AG08396 (cell line): ENCODE measurements around the gene MPP1.
"Not testable (repeated sequence)": the region's sequence is repeated elsewhere in the genome, so short reads cannot be mapped to it uniquely, and the experiment has no call there.

Source experiments
- DNase-seq: peaks from one replicate; pipeline ENCODE4 v3.0.0; 2012; ENCODE audit warnings: low spot score, mixed read lengths

Gene MPP1

DNA sequence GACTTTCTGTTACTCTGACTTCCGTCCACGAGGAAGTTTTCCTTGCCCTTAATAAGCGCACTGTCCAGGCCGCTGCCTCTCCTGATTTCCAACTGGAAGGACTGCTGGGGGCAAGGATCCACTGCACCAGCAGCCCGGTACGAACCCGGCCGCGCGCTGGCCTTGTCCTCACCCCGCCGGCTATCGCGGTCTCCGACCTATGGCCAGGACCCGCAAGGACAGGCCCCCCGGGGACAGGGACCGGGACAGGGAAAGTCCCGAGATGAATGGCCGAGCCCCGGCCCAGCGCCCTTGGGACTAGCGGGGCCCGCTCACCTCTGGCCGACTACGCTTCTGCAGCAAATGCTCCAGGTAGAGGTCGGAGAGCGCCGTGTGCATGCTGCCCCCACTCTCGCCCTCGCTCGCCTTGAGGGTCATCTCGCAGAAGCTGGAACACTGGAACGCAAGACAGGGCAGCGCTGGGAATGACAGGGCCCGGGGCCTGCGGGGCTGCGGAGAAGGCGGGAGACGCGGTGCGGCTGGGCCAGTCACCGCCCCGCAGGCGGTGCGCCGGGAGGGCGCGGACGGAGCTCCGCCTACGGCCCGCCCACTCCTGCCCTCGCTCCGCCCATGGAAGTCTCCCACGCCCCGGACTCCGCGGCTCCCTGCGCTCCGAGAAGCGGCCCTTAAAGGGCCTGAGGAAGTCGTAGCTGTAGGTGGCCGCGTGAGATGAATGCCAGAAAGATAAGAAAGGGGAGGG is at the start of gene MPP1:
TSS of gene MPP1 (minus strand) at position 529 of the 739 bp plus-strand sequence. CDS start at position 417, 112 bp downstream.
- peak; percentile 88 for DNase-seq

DNA sequence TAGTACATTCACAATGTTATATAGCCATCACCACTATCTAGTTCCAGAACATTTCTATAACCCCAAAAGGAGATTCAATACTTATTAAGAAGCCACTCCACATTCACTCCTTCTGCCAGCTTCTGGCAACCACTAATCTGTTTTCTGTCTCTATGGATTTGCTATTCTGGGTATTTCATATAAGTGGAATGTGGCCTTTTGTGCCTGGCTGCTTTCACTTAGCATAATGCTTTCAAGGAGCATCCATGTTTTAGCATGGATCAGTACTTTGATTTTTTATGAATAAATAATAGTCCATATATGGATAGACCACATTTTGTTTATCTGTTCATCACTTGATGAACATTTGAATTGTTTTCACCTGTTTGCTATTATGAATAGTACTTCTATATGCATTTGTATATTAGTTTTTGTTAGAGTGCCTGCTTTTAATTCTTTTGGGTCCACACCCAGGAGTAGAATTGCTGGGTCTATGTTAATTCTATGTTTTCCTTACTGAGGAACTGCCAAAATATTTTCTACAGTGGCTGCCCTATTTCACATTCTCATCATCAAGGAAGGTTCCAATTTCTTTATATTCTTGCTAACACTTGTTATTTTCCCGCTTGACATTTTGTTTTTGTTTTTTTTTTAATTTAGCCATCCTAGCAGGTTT is 45.8 kb upstream of the MPP1 start:
- no peak for DNase-seq

DNA sequence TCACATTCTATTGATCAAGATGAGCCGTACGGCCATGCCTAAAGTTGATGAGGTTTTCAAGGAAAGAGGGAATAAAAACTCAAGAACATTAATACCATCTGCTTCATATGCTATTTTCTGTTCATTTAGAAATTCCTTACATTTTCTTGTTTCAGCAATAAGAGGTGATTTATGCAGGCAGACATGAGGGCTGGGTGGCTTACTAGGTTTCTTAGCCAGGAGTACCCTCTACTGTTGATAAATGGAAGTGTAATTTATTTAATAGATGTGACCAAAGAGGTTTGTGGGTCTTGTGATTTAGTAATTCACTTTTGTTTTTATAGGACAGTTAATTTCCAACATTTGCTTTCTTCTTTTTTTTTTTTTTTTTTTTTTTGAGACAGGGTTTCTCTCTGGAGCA is 35.6 kb upstream of the MPP1 start:
- DNase-seq, result peak; percentile 39

DNA sequence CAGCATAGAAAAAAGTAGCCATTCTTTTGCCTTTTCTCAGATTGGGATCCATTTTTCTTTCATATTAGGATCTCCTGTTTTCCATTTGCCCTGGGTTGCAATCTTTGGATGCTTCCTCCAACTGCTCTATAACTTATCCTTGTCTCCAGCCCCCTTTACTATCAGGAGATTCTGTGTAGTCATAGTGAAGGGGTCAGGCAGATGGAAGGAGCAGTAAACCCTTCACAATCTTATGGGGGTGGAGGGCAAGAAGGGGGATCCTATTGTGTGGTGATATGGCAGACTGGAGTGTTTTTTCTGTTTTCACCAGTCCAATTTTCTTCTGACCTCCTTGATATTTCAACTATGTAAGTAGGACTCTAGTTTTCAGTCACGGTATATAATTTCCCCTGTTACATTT is 30.9 kb upstream of the MPP1 start:
- no peak for DNase-seq

DNA sequence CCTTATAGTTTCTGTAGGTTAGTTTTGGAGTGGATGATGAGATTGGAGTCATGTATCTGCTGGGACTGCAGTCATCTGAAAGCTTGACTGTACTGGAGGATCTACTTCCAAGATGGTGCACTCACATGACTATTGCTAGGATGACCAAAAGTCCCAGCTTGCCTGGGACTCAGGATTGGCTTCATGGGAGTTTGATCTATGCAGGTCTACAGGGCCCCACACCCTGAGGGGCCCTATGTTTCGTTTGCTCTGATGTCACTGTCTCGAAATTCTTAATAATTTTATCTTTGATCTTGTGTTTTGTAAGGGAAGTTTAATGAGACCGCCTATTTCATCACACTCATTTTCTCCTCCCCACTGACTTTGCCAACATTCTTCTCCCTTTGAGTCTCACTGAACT is 29.3 kb upstream of the MPP1 start, which contains the start of gene SMIM9:
TSS of gene SMIM9 (minus strand) at position 101 of the 400 bp plus-strand sequence. CDS start 3,806 bp downstream, outside the sequence.
- DNase-seq, result no peak

DNA sequence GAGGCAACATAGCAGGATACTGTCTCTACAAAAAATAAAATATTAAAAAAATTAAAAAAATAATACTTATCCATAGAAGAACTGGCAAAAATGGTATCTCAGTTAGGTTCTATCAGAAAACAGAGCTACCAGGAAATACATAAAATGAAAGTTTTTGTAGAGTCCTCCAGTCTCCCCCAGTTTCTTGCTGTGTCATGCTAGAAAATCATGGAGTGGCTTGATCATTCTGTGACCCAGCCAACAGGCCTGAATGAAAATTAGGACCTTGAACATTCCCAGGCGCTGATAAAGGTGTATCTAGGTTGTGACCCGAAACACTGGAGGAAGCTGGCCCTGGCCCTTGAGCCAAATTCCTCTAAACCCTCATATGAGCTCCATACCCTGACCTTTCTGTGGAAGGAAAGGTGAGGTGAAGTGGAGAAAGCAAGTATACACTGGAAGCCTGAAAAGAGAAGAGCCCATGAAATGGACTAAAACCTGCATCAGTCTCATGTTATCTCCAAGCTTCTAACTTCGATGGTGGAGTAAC is 28.5 kb upstream of the MPP1 start:
- DNase-seq, result no peak

DNA sequence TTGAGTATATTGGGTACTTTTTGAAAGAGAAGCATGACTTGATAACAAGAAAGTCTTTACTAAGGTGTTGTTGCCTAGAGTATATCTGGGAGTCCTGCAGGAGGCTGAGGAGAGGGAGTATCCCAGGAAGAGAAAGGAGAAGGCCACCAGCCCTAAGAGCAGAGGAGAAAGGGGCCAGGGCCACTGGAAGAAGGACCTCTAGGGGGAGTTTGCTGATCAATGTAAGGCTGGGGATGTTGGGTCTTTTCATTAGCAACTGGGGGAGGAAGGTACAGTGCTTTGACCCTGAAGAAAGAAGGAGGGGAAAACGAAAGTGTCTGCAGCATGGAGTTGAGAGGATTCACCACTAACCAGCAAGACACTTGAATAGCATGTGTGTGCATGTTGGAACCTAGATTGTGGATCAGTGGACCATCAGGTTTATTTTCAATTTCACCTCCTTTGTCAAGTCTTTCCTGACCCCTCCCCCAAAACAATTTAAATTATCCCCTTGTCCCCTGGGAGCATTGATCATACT is 24.7 kb upstream of the MPP1 start:
- no peak for DNase-seq

DNA sequence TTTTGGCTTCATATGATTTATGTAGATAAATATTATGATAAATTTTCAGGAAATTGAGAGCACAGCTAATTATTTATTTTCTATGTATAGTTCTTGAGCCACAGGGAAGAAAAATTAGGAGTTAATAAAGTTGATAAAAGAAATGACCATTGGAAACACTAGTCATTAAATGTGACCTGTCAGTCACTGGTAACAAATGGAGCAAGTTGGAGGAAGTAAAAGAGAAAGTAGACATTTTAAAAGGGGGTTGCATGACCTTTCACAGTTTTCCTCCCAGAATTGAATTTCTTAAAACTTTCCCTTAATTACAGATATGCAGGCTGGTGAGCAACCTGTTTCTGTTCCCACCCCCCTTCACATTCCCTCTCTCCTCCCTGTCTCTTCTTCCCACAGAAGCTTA is 23.8 kb upstream of the MPP1 start:
- DNase-seq, result no peak

DNA sequence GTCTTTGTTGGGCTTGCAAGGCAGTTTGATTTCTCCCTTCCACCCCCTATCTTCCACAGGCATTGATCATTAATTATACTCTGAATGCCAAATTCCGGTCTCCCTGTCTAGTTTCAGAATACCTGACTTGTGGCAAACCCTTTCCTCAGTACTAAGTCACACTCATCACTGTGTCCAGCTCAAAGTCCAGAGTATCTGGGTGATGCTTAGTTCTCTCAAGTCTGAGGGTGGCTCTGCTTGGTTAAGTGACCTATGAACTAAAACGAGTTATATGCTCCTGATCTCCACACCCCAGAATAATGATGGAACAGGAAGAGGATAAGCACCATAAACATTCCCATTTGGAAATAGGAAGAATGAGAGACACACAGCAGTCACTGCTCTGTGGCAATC is 22.7 kb upstream of the MPP1 start:
- no peak for DNase-seq

DNA sequence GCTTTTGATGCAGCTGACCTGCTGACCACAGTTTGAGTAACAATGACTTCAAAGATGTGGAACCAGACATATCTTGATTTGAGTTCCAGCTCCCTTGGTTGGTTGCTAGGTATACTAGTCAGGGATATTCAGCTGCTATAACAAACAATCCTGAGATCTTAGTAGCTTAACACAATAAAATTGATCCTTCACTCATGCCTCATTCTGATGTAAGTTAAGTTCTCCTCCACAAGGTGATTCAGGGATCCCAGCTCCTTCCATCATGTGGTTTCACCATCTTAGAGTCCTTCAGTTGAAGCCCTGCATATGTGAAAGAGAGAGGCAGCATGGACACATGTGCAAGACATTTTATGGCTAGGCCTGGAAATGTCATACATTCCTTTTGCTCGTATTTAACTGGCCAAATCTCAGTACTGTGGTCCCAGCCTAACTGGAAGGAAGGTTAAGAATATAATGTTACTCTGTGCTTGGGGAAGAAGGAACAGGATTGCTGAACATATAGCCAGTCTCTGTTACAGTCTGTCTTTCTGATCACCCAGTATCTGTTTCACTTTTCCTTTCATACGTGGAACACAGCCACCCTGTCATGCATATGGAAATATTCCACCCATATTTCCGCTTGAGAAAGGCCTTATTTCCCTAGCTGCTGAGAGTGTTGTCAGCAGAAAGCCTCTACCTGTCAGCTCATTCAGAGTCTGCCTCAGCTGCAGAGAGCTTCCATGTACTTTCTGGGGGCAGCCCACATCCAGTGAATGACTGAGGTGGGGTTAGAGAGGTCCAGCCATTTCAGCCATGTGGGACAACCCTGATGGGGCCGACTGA is 22.1 kb upstream of the MPP1 start:
- DNase-seq, result no peak

DNA sequence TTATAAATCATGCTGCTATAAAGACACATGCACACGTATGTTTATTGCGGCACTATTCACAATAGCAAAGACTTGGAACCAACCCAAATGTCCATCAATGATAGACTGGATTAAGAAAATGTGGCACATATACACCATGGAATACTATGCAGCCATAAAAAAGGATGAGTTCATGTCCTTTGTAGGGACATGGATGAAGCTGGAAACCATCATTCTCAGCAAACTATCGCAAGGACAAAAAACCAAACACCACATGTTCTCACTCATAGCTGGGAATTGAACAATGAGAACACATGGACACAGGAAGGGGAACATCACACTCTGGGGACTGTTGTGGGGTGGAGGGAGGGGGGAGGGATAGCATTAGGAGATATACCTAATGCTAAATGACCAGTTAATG is 20.3 kb upstream of the MPP1 start:
- not testable (repeated sequence) for DNase-seq

DNA sequence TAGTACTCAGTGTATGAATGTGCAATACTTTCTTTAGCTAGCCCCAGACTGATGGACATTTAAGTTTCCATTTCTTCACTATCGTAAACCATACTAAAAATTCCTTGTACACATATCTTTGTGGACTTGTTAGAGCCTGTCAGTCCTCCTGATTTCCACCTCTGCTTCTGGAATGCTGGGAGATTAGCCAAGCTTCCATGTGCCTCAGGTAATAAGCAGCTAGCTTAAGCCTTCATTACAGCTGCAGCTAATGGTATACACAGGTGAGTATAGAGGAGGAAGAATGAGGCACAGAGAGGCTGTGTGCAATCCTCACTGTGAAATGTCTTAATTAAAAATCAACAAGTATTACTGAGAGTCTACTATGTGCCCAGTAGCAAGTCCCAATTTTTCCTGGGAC is 19.4 kb upstream of the MPP1 start:
- DNase-seq, result no peak

DNA sequence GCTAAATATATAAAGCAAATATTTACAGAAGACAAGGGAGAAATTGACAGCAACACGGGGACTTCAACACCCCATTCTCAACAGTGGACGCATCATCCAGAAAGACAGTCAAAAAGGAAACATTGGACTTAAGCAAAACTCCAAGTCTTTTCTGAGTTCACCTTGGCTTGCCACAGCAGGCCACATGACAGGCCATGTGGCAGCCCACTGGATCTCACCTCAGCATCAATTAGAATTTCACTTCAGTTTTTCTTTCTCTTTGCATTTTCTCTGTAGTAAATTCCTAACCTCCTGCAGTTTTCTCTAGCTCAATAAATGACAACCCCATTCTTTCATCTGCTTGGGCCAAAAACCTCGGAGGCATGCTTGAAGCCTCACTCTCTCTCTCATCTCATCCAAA is 16.7 kb upstream of the MPP1 start:
- DNase-seq, result no peak

DNA sequence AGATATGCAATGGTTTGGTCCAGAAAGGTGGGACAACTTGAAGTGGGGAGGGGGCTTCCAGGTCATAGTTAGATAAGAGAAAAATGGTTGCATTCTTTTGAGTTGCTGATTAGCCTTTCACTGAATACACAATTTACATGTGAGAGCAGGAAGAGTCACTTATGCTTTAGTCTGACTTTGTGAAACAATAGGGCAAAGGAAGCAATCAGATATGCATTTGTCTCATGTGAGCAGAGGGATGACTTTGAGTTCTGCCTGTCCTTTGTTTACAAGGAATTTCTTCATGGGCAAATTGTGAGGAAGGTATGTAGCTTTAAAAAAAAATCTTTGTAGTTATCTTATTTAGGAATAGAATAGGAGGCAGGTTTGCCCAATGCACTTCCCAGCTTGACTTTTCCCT is 16.2 kb upstream of the MPP1 start:
- no peak for DNase-seq

DNA sequence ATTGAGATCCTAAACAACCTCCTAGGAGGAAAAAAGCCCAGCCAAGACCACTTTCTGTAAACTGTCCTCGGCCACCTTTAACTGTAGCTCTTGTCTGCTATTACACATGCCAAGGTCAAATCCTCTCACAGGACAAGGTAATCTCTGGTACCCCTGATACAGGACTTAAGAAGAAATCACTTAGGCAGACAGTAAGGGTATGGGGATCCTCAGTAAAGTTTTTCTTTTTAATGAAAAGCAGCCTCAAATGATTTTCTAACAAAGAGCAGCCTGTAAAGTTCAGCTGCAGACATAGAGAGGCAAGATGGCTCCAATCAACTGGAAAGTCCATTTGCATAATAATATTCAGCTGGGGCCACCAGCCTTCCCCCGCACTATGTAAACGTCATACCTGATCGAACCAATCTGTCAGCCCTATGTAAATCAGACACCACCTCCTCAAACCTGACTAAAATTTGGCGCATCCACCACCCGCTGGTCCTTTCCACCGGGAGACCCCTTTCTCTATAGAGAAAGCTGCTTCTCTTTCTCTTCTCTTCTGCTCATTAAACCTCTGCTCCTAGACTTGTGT is 14.6 kb upstream of the MPP1 start:
- no peak for DNase-seq

DNA sequence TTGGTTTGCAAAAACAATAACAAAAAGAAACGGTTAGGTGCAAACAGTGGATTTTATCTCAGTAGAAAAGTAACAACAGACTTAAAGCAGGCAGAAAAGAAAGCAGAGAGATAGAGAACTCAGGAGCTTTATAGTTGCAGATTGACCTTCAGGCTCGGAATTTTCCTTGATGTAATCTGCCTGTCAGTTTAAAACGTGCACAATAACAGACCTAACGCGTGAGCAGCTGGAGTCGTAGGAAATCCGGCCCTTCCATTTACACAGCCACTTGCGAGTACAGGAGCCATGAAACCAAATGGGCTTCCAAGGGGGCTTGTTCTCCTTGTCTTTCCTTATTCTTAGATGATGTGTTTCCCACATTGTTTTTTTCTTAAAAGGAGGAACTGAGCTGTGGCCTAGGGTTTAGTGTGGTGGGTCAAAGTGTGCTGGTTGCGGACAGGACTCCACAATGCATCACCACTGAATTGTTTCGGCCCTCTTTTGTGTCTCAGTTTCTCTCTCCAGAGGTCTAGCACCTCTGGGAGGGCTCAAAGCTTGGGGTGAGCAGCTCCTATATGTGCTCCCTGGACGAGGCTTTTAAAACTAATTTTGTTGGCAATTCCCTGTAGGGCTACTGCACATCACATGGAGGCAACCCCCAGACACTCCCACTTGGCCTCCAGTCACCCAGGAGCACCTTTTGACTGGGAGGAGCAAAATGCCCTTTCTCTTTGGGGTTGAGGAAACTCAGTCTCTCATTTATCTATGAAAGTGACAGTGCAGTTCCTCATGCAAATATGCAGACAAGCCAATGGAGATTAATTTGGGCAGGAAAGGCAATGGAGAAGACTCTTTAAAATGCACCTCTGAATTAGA is 13.9 kb upstream of the MPP1 start:
- DNase-seq, result no peak

DNA sequence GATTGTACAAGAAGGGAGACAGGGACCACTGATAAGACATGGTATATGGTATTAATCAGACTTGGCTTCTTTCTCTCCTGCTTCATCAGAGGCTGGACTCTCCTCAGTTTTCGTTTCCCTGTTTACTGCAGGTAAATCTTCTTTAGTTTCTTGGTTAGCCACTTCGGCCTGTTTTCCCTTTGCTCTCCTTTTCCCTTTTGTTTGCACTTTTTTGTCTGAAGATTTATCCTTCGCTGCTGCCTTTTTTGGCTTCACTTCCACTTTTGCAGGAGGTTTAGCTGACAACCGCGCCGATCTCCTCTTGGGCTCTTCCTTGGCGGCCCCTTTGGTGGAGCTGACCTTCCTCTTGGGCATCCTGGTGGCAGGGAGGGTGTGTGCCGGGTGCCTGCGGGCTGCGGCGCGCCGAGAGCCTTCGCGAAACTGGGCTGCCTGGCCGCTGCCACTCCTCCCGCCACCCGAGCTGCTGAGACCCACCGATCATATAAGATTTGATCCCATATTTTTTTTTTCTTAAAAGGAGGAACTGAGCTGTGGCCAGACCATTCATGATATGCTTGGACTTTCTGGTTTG is 11.8 kb upstream of the MPP1 start:
- DNase-seq, result not testable (repeated sequence)

DNA sequence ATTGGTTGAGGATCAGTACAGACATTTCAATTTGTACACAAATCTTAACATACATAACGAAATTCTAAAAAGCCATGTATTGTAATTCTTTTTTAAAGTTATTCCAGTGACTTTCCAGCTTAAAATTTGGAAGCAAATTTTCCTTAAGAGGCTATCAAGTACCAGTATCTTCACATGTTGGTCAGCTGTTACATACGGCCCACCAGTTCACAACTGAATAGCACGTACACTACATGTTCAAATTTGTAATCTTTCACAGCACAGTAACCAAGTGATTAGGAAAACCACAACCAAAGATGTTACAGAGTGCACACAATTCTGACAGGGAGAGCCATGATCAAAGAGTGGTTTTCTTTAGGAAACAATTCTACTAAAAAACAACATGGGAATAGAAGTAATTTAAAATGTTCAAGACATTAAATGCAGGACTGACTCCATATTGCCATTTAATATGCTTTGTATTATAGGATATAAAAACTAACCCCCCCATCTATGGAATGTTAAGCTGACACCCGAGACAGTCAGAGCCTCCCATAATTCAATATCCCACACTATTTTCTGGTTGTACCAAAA is 11.1 kb upstream of the MPP1 start:
- not testable (repeated sequence) for DNase-seq

DNA sequence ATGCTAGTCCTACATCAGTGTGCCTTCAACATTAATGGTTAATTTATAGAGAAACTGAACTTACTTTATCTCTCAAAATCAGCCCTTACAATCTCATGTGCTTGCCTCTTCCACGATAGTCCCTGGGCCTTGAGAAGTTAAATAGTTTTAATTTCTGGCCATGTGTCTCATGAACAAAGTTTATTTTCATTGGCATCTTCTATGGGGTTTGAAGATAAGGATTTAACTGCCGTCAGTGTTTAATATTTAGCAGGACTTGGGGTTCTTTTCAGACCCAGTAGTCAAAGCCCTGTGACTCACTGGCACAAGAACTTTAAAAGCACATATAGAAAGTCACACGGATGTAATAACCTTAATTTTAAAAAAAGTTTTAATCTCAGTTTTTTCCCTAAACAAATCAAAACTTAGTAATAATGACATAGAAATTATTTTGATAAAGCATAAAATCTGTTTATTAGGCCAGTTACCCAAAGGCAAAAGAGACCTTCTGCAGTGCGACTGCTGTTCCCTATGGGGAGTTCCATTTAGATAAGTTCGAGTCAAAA is 10.1 kb upstream of the MPP1 start:
- peak; percentile 43 for DNase-seq

DNA sequence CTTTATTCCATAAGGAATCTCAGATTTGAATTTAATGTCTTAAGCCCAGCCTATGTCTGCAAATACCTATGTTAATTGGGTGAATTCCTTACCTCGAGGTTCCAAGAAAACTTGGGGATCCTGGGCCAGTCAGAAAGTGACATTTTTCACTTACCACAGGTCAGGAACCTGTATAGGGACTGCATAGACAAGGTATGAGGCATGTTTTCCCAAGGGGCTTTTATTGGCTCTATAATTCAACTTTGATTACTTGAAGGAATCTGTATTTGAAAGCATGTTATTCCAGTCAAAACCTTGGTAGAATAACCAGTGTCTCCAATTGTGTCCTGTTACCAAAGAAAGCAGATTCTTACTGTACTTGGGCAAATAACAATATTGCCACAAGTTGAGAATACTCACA is 8.5 kb upstream of the MPP1 start:
- DNase-seq, result no peak
